ENCODE data around the gene SLC49A3.
"Not testable (repeated sequence)": the region's sequence is repeated elsewhere in the genome, so short reads cannot be mapped to it uniquely, and the experiment has no call there.

SLC49A3 gene

DNA sequence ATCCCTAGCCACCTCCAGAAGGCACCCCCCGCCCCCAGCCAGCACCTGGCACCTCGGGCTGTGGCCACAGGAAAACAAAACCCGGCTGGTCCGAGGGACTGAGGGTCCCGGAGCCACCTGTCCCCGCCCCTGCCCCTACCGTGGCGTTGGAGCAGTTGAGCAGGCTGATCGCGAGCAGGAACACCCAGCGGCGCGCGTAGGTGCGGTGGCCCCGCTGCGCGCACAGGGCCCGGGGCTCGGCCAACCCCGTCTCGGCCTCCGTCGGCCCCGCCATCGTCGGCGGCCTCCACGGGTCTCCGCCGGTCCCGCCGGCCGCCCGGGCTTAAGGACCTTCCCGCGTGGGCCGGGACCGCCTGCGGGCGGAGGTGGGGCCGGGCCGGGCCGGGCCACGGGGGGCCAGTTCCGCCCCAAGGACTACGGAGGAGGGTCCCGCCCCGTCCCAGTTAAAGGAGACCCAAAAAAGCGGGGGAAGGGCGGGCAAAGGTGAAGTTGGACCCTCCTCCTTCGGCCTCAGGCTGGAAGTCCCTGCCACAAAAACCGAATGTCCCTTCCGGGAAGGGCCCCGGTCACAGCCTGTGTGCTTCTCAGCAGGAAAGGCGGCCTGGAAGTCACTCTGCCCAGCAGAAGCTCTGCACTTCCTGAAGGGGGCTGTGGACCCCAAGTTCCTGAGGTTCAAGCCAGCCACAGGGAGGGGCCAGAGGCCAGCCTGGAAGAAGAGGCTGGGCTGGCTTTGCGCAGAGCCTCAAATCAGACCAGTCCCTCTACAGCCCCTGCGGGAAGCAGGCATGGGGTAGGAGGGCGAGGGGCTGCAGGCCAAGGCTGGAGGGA is at the start of gene SLC49A3:
SLC49A3 (minus strand) TSS at position 298 of the 828 bp plus-strand sequence; CDS start at position 274, 24 bp downstream.
- DNase-seq (ENCODE audit: low spot score), result peak; percentile 69

DNA sequence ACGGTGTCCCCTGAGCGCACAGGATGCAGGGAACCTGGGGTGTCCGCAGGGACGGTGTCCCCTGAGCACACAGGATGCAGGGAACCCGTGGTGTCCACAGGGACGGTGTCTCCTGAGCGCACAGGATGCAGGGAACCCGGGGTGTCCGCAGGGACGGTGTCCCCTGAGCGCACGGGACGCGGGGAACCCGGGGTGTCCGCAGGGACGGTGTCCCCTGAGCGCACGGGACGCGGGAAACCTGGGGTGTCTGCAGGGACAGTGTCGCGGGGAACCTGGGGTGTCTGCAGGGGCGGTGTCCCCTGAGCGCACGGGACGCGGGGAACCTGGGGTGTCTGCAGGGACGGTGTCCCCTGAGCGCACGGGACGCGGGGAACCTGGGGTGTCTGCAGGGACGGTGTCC is 47.6 kb upstream of the SLC49A3 start:
- DNase-seq (ENCODE audit: low spot score), result not testable (repeated sequence)

DNA sequence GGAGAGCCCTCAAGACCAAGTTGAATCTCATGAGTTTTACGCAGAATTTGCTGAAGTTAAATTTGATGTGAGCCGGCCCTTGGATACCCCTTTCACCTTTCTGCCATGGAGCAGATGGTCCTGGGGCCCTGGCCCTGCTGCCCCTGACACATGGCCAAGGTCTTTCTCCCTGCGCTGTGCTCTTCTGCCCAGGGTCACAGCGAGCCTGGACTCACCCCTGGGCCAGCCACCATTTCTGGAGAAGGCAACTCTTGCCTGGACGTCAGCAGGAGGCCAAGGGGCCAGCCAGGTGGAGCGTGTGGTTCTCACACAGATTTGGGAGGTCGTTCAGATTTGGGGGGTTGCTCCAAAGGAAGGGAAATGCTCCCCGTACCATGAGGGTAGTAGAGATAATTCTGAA is 46.6 kb upstream of the SLC49A3 start:
- DNase-seq (ENCODE audit: low spot score), result no peak

DNA sequence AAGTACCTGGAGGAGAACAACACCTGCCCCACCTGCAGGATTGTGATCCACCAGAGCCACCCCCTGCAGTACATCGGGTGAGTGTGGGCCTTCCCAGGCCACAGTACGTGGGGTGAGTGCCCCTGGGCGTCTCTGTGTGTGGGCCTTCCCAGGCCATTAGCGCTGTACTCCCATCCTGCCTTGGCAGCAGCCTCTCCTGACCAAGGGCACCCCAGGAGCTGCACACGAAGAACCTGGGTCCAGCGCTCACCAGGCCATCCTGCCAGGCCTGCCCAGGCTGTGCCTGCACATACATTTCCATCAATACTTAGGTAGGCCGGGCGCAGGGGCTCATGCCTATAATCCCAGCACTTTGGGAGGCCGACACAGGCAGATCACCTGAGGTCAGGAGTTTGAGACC is 46.0 kb upstream of the SLC49A3 start:
- no peak for DNase-seq (ENCODE audit: low spot score)

GRCh38 chr4:734075-734474 is 45.1 kb upstream of the SLC49A3 start:
- no peak for DNase-seq (ENCODE audit: low spot score)

- DNase-seq (ENCODE audit: low spot score), result no peak
These were observed 44.7 kb upstream of the SLC49A3 start for GRCh38 chr4:733631-733980.

DNA sequence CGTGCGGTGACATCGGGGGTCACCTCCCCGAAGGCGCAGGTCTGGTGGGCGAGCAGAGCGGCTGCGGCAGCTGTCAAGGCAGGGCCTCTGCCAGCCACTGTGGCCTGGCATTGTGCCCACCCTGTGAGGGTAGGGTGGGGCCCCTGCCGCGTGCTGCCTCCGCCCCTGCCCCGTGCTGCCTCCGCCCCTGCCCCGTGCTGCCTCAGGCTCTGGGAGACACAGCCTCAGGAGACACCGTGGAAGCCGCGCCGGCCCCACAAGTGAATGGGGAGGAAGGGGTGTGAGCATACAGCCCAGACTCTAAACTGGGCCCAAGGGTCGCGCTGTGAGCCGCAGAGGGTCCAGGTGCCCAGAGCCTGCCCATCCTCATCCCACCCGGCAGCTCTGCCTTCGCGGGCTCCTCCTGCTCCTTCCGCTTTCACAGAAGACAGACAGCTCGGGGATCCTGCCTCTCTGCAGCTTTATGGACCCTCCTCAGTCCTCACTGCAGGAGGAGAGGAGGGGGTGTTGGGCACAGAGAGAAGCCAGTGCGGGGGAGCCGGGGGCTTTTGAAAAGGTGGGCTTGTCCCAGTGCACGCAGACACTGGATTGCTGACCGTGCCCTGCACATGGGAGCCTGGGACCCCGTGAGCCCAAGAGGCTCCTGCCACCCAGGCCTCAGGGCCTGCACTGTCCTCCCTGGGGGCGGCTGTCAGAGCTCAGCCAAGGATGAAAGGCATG is 44.1 kb upstream of the SLC49A3 start:
- DNase-seq (ENCODE audit: low spot score), result no peak

DNA sequence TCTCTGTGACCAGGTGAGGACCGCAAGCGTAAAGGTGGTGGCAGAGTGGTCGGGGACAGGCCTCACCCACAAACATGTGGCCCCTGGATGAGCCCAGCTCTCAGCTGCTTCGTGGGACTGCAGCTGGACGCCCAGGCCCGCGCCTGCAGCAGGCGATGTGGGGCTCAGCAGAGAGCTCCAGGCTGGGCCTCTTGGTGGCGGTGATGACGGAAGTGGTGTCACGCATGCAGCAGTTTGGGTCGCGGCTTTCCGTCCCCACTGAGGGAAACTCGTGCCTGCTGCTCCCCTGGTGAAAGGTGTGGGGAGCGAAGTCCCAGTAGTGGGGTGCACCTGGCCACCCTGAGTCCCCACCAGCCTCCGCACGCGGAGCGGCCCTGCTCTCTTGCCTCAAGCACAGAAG is 43.5 kb upstream of the SLC49A3 start:
- no peak for DNase-seq (ENCODE audit: low spot score)

DNA sequence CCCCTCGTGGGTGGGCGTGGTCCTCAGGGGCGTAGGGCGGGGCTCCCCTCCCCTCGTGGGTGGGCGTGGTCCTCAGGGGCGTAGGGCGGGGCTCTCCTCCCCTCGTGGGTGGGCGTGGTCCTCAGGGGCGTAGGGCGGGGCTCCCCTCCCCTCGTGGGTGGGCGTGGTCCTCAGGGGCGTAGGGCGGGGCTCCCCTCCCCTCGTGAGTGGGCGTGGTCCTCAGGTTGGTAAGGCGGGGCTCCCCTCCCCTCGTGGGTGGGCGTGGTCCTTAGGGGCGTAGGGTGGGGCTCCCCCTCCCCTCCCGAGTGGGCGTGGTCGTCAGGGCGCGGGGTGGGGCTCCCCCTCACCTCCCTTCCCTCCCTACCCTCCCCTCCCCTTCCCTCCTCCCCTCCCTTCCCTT is 43.0 kb upstream of the SLC49A3 start:
- DNase-seq (ENCODE audit: low spot score), result not testable (repeated sequence)

DNA sequence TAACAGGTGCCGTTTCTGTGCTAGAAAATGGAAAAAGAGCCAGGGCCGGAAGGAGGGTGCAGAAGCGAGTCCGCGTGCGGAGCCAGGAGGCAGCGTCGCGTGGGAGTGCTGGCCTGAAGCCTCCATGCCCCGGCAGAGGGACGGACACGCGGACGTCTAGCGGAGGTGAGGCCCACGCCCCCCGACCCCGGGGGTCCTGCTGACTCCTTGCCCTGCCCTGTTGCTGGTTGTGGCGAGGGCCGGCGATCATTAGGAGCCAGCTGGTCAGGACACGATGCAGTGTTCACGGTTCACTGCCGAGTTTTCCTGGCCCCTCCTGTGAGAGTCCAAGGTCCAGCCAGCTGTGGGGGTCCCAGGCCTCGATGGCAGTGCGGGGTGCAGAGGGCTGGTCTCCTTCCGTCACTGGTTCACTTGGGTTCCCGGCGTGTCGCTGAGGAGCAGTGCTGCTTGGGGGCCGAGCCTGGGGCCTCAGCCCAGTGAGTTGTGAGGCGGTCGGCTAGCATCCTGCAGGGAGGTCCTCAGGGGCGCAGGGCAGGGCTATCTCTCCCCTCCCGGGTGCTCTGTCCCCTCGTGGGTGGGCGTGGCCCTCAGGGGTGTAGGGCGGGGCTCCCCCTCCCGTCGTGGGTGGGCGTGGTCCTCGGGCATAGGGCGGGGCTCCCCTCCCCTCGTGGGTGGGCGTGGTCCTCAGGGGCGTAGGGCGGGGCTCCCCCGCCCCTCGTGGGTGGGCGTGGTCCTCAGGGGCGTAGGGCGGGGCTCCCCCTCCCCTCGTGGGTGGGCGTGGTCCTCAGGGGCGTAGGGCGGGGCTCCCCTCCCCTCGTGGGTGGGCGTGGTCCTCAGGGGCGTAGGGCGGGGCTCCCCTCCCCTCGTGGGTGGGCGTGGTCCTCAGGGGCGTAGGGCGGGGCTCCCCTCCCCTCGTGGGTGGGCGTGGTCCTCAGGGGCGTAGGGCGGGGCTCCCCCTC is 42.3 kb upstream of the SLC49A3 start:
- not testable (repeated sequence) for DNase-seq (ENCODE audit: low spot score)

GRCh38 chr4:730511-730910 is 41.6 kb upstream of the SLC49A3 start:
- DNase-seq (ENCODE audit: low spot score), result no peak

GRCh38 chr4:729336-730315 is 40.7 kb upstream of the SLC49A3 start:
- no peak for DNase-seq (ENCODE audit: low spot score)

DNA sequence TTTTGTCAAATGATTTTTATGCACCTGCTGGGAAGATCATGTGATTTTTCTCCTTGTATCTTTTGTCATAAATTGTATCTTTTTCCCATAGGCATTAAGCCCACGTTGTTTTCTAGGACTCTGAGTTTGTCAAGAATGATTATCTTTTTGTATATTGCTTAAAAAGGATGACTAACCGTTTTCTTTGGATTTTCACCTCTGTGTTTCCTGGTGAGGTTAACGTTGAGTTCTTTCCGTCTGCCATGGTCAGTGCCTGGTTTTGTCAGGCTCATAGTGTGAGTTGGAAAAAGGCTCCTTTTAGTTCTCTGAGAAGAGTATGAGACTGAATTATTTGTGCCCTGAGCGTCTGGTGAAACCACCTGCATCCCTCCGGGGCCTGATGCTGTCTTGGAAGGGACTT is 38.6 kb upstream of the SLC49A3 start:
- no peak for DNase-seq (ENCODE audit: low spot score)

DNA sequence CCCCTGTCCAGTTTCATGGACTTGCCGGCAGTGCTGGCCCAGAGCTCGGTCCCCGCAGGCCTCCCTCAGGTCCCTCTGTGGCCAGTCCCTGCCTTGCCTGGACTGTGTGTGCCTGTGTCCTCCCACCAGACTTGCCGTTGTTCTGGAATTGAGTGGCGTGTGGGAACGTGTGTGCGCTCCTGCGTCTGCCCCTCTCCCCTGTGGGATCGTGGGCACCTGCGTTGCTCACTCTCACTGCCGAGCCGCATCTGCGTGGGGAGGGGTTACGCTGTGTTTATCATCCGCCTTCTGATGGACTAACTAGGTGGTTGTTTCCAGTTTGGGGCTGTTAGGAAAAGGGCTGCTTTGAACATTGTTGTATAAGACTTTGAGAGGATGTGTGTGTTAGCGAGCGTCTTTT is 37.9 kb upstream of the SLC49A3 start:
- DNase-seq (ENCODE audit: low spot score), result no peak

- DNase-seq (ENCODE audit: low spot score), result no peak
These were observed 37.4 kb upstream of the SLC49A3 start for GRCh38 chr4:726235-726787.

- no peak for DNase-seq (ENCODE audit: low spot score)
These were observed 36.7 kb upstream of the SLC49A3 start for GRCh38 chr4:725391-726234.

DNA sequence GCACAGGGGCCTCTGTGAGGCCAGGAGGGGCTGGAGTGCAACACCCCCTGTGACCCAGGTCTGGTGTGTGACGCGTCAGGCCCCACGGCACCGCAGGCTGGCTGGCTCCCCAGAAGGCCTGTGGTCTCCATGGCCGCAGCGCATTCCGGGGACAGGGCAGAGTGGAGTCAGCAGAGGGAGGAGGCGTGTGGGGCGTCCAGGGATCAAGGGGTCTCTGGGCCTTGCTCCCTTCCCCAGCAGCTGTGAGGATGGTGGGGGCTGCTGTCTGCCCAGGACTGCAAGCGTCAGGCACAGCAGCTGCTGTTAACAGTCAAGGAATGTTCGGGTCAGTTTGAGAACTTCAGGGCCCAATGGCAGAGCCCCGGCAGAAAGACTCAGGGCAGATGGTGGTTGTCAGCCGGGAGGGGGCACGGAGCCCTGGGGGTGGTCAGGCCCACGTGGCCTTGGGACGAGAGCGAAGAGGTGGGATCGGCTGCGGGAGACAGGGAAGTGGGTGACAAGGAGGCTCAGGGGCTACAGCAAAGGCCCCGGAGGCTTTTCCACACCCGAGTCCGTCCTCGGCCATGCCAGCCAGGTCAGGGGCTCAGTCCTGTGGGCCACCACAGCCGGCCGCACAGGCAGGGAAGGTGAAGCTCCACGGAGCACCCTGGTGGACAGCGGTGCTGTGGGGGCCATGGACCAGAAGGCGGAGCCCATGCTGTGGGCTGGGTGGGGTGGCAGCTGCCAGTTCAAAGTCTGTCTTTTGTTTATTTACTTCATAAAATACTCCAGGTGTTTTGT is 35.0 kb upstream of the SLC49A3 start:
- no peak for DNase-seq (ENCODE audit: low spot score)

- no peak for DNase-seq (ENCODE audit: low spot score)
These were observed 34.0 kb upstream of the SLC49A3 start for GRCh38 chr4:722851-723360.

GRCh38 chr4:722169-722725 is 33.3 kb upstream of the SLC49A3 start:
- DNase-seq (ENCODE audit: low spot score), result no peak
